Measurements from ENCODE around the gene TBC1D22A.

Gene TBC1D22A

DNA sequence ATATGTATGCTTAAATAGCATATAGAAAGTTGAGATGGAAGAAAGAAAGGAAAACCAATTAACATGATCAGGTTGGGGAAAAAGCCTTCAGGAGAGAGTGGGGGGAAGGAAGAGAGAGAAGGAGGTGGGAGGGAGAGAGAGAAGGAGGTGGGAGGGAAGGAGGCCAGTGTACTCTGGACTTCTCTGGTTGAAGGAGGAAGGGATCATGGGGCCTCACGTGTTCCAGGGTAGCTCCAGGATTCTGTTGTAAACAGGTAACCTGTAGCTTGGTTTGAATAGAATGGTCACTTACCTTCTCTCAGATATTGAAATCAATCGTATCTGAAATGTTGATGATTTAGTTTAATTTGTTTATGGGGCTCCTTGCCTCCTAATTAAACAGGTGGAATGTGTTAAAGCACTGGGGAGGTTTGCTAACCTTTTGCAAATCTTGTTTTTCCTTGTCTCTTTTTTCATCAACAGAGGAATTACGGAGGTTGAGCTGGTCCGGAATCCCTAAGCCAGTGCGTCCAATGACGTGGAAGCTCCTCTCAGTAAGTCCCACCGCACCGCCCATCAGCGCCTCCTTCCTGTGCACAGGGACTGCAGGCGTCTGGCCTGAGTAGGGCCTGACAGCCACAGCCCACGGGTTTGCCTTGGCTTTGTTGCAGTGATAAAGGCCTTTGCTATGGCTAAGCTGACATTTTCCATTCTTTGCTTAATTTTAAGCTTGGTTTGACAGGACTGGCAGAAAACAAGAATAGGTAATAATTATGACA lies 115.9 kb downstream of the TBC1D22A start:
- no peak for DNase-seq (ENCODE audit: low read depth in 1 of 2, low spot score in 1 of 2)

DNA sequence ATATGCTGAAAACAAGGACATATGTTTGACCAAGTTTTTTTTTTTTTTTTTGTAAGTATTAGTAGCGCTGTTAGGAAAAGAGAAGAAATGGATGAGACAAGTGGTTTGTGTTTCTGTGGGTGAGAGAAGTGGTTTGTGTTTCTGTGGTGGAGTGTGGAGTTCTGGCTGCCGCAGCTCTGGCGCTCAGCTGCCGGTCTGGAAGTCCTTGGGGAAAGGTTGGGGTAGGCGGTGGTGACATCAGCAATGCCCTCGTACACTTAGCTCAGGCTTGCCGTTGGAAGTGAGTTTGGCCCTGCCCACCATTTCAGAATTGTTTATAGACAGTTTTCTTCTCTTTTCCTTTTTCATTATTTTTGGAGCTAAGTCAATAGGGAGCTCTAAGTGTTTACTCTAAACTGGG lies 116.6 kb downstream of the TBC1D22A start:
- no peak for DNase-seq (ENCODE audit: low read depth in 1 of 2, low spot score in 1 of 2)

- no peak for DNase-seq (ENCODE audit: low read depth in 1 of 2, low spot score in 1 of 2)
Measured at GRCh38 chr22:46881373-46882118, 119.1 kb downstream of the TBC1D22A start.

- DNase-seq (ENCODE audit: low read depth in 1 of 2, low spot score in 1 of 2), result no peak
Measured at GRCh38 chr22:46883092-46883910, 120.9 kb downstream of the TBC1D22A start.

DNA sequence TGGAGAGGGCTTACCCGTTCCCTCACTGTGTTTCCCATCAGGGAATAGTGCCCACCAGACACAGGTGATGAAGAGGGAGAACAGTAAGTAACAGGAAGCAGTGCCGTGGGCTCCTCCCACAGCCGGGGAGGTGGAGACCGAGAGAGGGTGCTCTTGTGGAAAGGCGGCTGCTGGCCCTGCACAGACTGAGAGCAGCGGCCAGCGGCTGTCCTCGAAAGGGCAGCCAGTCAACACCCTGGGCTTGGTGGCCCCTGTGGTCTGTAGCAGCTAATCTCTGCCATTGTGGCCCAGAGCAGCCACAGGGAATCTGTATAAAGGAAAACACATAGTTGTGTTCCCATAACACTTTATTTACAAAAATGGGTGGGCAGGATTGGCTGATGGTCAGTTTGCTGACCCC lies 121.9 kb downstream of the TBC1D22A start:
- no peak for DNase-seq (ENCODE audit: low read depth in 1 of 2, low spot score in 1 of 2)

DNA sequence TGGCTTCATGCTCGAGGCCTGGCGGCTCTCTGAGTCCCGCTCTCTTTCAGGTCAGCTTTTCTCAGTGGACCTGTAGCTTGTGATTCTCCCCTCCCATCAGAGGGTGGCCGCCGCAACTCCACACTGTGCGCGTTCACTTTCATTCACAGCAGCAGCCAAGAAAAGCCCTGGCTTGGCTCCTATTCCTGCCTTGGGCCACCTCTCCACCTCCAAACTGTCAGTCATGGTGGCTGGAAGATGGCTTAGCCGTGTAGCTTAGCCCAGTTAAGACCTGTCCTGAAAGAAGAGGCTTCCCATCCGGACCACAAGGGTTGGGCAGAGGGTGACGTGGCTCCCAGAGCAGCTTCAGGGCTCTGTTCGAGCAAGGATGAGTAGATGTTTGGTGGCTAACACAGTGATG lies 125.5 kb downstream of the TBC1D22A start:
- no peak for DNase-seq (ENCODE audit: low read depth in 1 of 2, low spot score in 1 of 2)

- no peak for DNase-seq (ENCODE audit: low read depth in 1 of 2, low spot score in 1 of 2)
Measured at GRCh38 chr22:46890819-46891218, 128.4 kb downstream of the TBC1D22A start.

DNA sequence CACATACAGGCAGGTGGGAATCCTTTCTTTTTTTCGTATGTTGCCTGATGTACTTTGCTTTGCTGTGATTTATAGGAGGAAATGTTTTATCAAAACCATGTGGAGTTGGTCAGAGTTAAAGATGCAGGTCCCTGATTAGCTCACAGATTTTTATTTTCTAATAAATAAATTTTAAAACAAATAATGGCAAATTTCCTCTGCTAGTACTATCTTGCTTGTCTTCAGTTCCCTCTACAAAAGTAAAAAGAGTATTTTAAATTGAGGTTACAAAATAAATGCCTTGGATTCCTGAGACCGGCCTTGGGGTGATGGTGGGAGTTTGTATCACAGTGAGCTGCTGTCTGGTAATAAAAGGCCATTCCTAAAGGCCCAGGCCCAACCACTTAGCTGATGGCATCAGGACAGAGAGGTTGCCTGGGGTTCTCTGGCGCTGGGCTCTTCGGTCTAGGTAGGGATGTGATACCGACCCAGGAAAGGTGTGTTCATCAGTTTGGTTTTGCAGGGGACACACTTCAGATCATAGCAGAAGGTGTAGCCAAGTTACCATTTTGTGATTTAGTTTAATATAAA lies 129.0 kb downstream of the TBC1D22A start:
- no peak for DNase-seq (ENCODE audit: low read depth in 1 of 2, low spot score in 1 of 2)

DNA sequence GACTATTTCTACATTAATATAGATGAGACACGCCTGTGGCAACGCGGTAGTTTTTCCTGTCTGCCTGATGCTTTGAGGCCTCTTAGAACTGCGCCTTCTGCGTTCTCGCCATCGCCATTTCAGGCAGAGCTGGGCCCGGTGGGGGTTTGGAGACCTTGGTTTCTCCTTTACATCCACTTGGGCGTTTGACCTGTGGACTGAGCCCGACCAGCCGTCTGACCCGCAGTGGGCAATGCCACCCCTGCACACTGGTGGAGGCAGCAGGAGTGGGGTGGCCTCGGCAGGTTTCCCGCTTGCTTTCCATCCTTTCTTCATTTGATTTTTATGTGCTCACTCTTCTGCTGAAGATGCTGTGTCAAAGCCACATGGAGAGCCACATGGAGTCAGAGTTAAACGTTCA lies 130.4 kb downstream of the TBC1D22A start:
- DNase-seq (ENCODE audit: low read depth in 1 of 2, low spot score in 1 of 2), result no peak

DNA sequence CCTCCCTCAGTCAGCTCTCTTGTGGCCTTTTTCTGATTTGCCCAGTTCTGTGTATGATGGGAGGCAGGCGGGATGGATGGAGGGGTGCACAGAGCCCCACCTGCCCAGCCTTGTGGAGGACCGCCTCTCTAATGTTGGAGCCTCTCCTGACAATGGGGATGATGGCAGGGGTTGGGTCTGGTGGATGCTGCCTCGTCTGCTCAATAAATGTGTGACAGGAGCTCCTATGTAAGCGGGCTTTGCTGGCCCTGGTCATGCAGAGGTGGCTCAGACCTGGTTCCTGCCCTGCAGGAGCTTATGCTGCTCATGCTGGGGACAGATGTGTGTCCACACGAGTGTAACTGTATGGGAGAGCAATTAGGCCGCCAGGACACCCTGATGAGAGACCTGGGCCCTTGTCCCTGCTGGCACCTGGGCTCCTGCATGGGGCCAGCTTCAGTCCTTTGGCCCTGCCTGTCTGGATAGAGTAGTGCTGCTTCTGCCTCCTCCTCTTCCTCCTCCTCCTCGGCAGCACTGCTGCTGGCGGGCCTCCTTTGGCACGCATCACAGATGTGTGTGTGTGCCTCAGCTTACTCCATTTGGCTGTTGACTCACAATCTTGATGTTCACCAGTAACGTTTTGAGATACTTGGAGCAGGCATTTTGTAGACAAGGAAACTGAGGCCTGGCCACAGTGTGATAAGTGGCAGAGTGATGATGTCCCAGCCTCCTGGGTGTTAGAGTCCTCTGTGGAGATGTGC lies 131.0 kb downstream of the TBC1D22A start:
- no peak for DNase-seq (ENCODE audit: low read depth in 1 of 2, low spot score in 1 of 2)

GRCh38 chr22:46894081-46894671 lies 131.7 kb downstream of the TBC1D22A start:
- no peak for DNase-seq (ENCODE audit: low read depth in 1 of 2, low spot score in 1 of 2)

DNA sequence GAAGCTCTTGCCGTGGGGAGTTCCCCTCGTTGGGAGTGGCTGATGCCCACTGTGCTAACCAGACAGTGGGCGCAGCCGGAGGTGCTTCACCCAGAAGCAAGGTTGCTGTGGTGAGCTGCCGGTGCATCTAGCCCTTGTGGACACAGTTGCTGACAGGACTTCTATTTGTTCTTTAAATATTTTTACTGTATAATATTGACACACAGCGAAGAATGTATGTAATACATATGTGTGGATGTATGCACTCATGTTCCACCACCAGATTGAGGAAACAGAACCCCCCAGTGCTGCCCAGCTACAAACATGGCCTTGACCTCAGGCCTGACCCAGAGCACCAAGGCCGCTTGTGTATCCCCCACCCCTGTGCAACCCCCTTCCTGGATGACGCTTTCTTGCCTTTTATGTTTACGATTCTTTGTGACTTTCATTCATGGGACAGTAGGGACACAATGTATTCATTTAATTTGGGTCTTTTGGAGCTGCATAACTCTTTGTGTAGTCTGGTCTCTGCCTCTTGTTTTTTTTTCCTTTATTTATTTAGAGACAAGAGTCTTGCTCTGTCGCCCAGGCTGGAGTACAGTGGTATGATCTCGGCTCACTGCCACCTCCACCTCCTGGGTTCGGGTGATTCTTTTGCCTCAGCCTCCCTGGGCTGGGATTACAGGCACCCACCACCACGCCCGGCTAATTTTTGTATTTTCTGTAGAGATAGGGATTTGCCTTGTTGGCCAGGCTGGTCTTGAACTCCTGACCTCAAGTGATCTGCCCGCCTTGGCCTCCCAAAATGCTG lies 132.6 kb downstream of the TBC1D22A start:
- DNase-seq (ENCODE audit: low read depth in 1 of 2, low spot score in 1 of 2), result no peak

DNA sequence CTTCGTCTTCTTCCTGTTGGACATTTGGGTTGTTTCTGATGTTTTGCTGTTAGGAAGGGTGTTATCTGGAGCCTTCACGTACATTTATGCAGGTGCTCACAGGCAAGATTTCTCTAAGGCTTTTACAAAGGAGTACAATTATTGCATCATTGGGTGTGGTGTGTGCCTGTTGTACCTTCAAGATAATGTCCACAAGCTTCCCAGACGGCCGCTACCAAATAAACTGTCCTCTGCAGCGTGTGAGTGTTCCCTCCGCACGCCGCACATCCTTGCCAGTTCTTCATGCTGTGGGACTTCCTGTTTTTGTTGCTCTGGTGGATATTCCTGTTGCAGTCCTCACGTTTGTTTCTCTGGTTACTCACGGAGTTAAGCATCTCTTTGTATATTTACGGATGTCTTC lies 133.3 kb downstream of the TBC1D22A start:
- no peak for DNase-seq (ENCODE audit: low read depth in 1 of 2, low spot score in 1 of 2)

GRCh38 chr22:46896166-46896565 lies 133.7 kb downstream of the TBC1D22A start:
- DNase-seq (ENCODE audit: low read depth in 1 of 2, low spot score in 1 of 2), result no peak

DNA sequence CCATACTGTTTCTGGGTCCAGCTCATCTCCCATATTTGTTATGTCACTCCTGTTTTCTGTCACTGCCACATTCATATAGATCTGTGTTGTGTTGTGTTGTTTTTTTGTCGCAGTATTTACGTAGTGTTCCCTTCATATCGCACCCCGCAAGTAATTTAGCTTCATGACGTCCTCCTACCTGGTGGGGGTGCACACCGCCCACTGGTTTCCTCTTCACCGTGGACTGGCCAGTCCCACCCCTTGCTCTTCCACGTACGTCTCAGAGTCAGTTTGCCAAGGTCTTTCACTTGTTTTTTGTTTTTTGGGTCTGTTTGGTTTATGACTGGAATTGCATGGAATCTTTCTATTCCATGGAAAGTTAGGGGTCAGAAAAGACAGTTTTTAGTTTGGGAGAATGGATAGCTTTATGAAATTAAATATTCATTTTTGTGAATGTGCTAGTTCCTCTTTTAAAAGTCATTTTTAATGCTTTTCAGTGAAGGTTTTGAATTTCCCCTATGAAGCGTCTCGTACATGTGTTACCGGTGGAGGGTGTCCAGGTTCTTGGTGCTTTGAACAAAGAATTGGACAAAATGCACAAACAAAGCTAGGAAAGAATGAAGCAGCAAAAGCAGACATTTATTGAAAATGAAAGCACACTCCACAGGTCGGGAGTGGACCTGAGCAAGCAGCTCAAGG lies 134.3 kb downstream of the TBC1D22A start:
- DNase-seq (ENCODE audit: low read depth in 1 of 2, low spot score in 1 of 2), result no peak

GRCh38 chr22:46897246-46897623 lies 134.8 kb downstream of the TBC1D22A start:
- no peak for DNase-seq (ENCODE audit: low read depth in 1 of 2, low spot score in 1 of 2)

- no peak for DNase-seq (ENCODE audit: low read depth in 1 of 2, low spot score in 1 of 2)
Measured at GRCh38 chr22:46900549-46900948, 138.1 kb downstream of the TBC1D22A start.

DNA sequence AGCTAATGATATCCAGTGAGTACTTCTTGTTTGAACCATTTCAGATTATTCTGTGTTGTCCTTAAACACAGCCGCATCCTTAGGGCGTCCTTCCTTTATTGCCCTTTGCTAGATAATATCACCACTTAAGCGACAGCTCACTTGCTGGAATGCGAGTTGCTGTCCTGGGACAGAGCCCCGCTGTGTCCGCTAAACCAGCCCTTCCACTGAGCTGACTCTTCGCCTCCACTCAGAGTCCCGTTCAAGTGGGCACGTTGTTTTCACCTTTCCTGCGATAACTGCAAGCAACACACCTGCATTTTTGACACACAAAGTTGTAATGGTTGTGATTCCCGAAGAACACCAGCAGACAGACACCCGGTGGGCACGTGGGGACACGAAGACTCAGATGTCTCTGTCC lies 140.0 kb downstream of the TBC1D22A start:
- DNase-seq (ENCODE audit: low read depth in 1 of 2, low spot score in 1 of 2), result no peak
